BE2C (cell line): Measurements from ENCODE around the gene YKT6.

Experiments used
- DNase-seq: peaks from one replicate; pipeline ENCODE4 v3.0.0-alpha.2; 2020
- H3K27me3 ChIP-seq: fragments of 250-450 bp; sonication (Bioruptor Pico); 2 replicates; pipeline ENCODE4 v1.5.1; 2020; ENCODE audit warnings: mild to moderate bottlenecking
- H3K36me3 ChIP-seq: fragments of 250-450 bp; sonication (Bioruptor Pico); 2 replicates; pipeline ENCODE4 v1.5.1; 2020; ENCODE audit warnings: mild to moderate bottlenecking
- H3K4me1 ChIP-seq: fragments of 250-450 bp; sonication (Bioruptor Pico); 2 replicates; pipeline ENCODE4 v1.5.1; 2020
- H3K4me3 ChIP-seq: 2 replicates; pipeline ENCODE4 v1.5.1; 2011; ENCODE audit warnings: low read depth, low read length
- H3K9me3 ChIP-seq: fragments of 250-450 bp; sonication (Bioruptor Pico); 2 replicates; pipeline ENCODE4 v1.5.1; 2020
- CTCF ChIP-seq: IDR thresholded peaks from 2 replicates; pipeline ENCODE4 v1.5.1; 2012; ENCODE audit warnings: mild to moderate bottlenecking, low read depth, low read length

The YKT6 gene

GRCh38 chr7:44222074-44222473 lies 21.3 kb downstream of the YKT6 start:
- no peaks in the 10 kb centered on the region for H3K27me3 ChIP-seq
- no peaks in the 10 kb centered on the region for H3K36me3 ChIP-seq
- H3K9me3 ChIP-seq, result no peaks in the 10 kb centered on the region
- no peak overlapping the region for H3K4me3 ChIP-seq
- no peaks in the 10 kb centered on the region; the same call in 1 of the 2 replicates for H3K4me1 ChIP-seq
- TF ChIP-seq CTCF, result no peak
- no peak for DNase-seq

- DNase-seq, result no peak
- TF ChIP-seq CTCF, result no peak
- Histone ChIP-seq H3K4me1 (no peaks in the 10 kb centered on the region; the same call in 1 of the 2 replicates), H3K4me3 (no peak overlapping the region), H3K36me3 (no peaks in the 10 kb centered on the region), H3K27me3 (no peaks in the 10 kb centered on the region), H3K9me3 (no peaks in the 10 kb centered on the region)
Observed at GRCh38 chr7:44222776-44223261, 22.0 kb downstream of the YKT6 start.

GRCh38 chr7:44223362-44224079 lies 22.7 kb downstream of the YKT6 start:
- Histone ChIP-seq H3K36me3 (no peaks in the 10 kb centered on the region), H3K4me3 (no peak overlapping the region), H3K4me1 (no peaks in the 10 kb centered on the region; the same call in 1 of the 2 replicates), H3K9me3 (no peaks in the 10 kb centered on the region), H3K27me3 (no peaks in the 10 kb centered on the region)
- DNase-seq, result no peak
- TF ChIP-seq CTCF, result no peak

- H3K4me1 ChIP-seq, result no peaks in the 10 kb centered on the region; the same call in 1 of the 2 replicates
- no peak for TF ChIP-seq CTCF
- H3K27me3 ChIP-seq, result no peaks in the 10 kb centered on the region
- no peak for DNase-seq
- no peaks in the 10 kb centered on the region for H3K36me3 ChIP-seq
- H3K9me3 ChIP-seq, result no peaks in the 10 kb centered on the region
- H3K4me3 ChIP-seq, result no peak overlapping the region
Observed at GRCh38 chr7:44224080-44224973, 23.5 kb downstream of the YKT6 start.

GRCh38 chr7:44224974-44225565 lies 24.3 kb downstream of the YKT6 start:
- no peak for TF ChIP-seq CTCF
- Histone ChIP-seq H3K9me3 (no peaks in the 10 kb centered on the region), H3K27me3 (no peaks in the 10 kb centered on the region), H3K4me1 (no peaks in the 10 kb centered on the region; the same call in 1 of the 2 replicates), H3K4me3 (no peak overlapping the region), H3K36me3 (no peaks in the 10 kb centered on the region)
- no peak for DNase-seq
